ENCODE measurements around the gene ADARB1. TPM values are rescaled to one million over a fixed set of nuclear protein-coding genes. Genes with fewer than 3 reads are reported as not detected.

ADARB1 gene
- total RNA-seq, 2 experiments from 2014 or later, result 27.5 to 28.6 TPM

DNA sequence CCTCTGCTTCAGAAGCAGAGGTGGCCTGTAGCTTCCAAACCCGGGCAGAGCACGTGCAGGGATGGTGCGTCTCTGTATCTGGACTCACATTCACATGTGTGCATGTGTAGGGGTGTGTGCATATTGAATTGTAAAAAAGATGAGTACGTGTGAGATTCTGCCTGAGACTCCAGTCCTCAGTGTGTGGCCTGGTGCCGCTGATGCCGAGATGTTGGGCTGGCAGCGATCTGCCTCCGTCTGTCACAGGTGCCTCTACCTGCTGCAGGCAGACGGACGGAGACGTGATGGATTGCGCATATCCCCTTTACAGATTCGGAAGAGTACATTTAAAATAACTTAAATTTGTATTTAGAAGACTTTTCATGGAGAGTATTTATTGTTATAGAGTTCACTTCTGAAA is 53.6 kb downstream of the ADARB1 start:
- Mint-ChIP-seq H3K36me3 (ENCODE audit: low read depth) (peaks cover 12% of the 10 kb centered on the region), H3K4me1 (ENCODE audit: low read depth) (peaks cover 32% of the 10 kb centered on the region), H3K27me3 (no peaks in the 10 kb centered on the region), H3K27ac (no peak overlapping the region), H3K9me3 (no peaks in the 10 kb centered on the region), H3K4me3 (no peak overlapping the region)
- no peak overlapping the region for H3K4me3 ChIP-seq (ENCODE audit: low read length)
- DNase-seq (no peak), ATAC-seq (ENCODE audit: poor library complexity) (no peak)
- TF ChIP-seq, protein P1, sequence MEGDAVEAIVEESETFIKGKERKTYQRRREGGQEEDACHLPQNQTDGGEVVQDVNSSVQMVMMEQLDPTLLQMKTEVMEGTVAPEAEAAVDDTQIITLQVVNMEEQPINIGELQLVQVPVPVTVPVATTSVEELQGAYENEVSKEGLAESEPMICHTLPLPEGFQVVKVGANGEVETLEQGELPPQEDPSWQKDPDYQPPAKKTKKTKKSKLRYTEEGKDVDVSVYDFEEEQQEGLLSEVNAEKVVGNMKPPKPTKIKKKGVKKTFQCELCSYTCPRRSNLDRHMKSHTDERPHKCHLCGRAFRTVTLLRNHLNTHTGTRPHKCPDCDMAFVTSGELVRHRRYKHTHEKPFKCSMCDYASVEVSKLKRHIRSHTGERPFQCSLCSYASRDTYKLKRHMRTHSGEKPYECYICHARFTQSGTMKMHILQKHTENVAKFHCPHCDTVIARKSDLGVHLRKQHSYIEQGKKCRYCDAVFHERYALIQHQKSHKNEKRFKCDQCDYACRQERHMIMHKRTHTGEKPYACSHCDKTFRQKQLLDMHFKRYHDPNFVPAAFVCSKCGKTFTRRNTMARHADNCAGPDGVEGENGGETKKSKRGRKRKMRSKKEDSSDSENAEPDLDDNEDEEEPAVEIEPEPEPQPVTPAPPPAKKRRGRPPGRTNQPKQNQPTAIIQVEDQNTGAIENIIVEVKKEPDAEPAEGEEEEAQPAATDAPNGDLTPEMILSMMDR (IDR thresholded peaks at IDR 0.05), result no peak
- intact Hi-C loops (cut with DNase I, micrococcal nuclease), result loop anchor here (1.0 to 10.0 kb wide), 3 partner anchors 57 to 623 kb away; no protein-coding TSS in a partner anchor
- no peaks in the 10 kb centered on the region for H3K27me3 ChIP-seq (ENCODE audit: control insufficient read depth in 1 of 2, insufficient read depth in 2 of 2, low read length in 2 of 2)
- ChIA-PET CTCF (interaction anchor here (0.6 to 4.4 kb wide), 21 partner anchors 9 to 300 kb away, joined by 3 to 35 read pairs (median 4); partner anchors contain the start of gene ADARB1), POLR2A (interaction anchor here (0.8 to 1.6 kb wide), 7 partner anchors 49 to 182 kb away, joined by 3 to 9 read pairs (median 4); partner anchors contain the start of gene ADARB1)
- H3K36me3 ChIP-seq (ENCODE audit: insufficient read depth, low read length), result peaks cover 8% of the 10 kb centered on the region
- peaks cover 14% of the 10 kb centered on the region for H3K4me1 ChIP-seq (ENCODE audit: insufficient read depth, low read length)
- H3K27ac ChIP-seq (ENCODE audit: low read depth in 1 of 2, low read length in 2 of 2), result no peak overlapping the region
- H3K9me3 ChIP-seq (ENCODE audit: control insufficient read depth in 1 of 2, insufficient read depth in 1 of 2, low read length in 2 of 2), result no peaks in the 10 kb centered on the region

DNA sequence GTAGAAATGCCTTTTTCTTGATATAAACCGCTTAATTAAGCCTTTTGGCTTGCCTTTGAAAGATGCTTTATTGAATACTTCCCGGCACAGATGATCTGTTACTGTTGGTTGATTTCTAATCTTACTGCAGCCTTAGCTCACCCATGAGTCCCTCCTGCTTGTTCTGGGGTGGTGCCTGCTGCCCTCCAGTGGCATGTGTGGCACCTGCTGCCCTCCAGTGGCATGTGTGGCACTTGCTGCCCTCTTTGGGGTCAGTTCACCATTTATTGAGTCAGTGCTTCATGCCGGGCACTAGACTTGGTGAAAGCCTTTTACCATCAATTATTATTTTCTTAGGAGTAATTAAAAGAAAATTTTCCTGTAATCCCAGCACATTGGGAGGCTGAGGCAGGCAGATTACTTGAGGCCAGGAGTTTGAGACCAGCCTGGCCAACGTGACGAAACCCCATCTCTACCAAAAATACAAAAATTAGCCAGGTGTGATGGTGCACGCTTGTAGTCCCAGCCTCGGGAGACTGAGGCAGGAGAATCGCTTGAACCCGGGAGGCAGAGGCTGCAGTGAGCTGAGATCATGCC is 54.3 kb downstream of the ADARB1 start:
- peaks cover 35% of the 10 kb centered on the region for H3K4me1 Mint-ChIP-seq (ENCODE audit: low read depth)
- no peaks in the 10 kb centered on the region for H3K27me3 Mint-ChIP-seq
- H3K36me3 Mint-ChIP-seq (ENCODE audit: low read depth), result peaks cover 12% of the 10 kb centered on the region
- ATAC-seq (ENCODE audit: poor library complexity) (peak; percentile 100), DNase-seq (peak; percentile 66 to 88 (median 75))
- Histone ChIP-seq H3K4me1 (ENCODE audit: insufficient read depth, low read length) (peaks cover 16% of the 10 kb centered on the region), H3K27ac (ENCODE audit: low read depth in 1 of 2, low read length in 2 of 2) (no peak overlapping the region), H3K4me3 (ENCODE audit: low read length) (no peak overlapping the region), H3K27me3 (ENCODE audit: control insufficient read depth in 1 of 2, insufficient read depth in 2 of 2, low read length in 2 of 2) (no peaks in the 10 kb centered on the region), H3K36me3 (ENCODE audit: insufficient read depth, low read length) (peaks cover 8% of the 10 kb centered on the region), H3K9me3 (ENCODE audit: control insufficient read depth in 1 of 2, insufficient read depth in 1 of 2, low read length in 2 of 2) (no peaks in the 10 kb centered on the region)
- ChIA-PET CTCF (interaction anchor here (0.6 to 4.4 kb wide), 21 partner anchors 9 to 300 kb away, joined by 3 to 35 read pairs (median 4); partner anchors contain the start of gene ADARB1), POLR2A (interaction anchor here (0.8 to 1.6 kb wide), 7 partner anchors 50 to 183 kb away, joined by 3 to 9 read pairs (median 4); partner anchors contain the start of gene ADARB1)
- TF ChIP-seq, protein P1 (IDR thresholded peaks at IDR 0.05), result peak; percentile 98
- H3K4me3 Mint-ChIP-seq, result no peak overlapping the region
- intact Hi-C loops (cut with DNase I, micrococcal nuclease), result loop anchor here (1.0 to 10.0 kb wide), 3 partner anchors 58 to 624 kb away; no protein-coding TSS in a partner anchor
- no peak overlapping the region for H3K27ac Mint-ChIP-seq
- no peaks in the 10 kb centered on the region for H3K9me3 Mint-ChIP-seq

DNA sequence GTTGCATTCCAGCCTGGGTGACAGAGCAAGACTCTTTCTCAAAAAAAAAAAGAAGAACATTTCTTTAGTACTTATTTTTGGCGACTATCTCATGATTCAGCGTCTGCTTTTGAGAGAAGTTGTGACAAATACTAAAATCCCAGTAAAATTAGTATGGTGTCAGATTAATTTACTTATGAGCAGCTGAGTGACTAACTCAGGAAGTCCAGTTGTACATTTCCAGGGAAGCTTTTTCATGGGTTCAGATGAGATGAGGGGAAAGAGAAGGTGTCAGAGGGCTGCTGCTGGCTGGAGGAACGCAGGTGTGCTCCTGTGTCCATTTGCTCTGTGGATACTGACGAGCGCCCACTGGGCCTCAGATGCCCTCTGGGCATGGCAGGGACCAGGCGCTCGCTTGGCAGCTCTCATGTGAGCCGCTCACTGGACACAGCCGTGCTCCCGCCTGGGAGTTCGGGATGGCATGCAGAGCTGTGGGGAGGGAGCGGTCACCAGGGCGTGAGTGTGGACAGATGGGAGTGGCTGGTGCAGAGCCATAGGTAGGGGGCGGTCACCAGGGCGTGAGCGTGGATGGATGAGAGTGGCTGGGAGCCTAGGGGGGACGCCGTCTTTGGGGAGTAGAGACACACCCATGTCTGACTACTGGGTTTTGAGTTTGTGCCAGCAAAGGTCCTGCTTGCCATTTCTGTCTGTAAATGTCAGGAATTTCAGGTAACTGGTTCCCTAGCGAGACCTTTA is 55.0 kb downstream of the ADARB1 start:
- H3K36me3 Mint-ChIP-seq (ENCODE audit: low read depth), result peaks cover 12% of the 10 kb centered on the region
- POLR2A ChIA-PET, result interaction anchor here (1.0 to 1.6 kb wide), 5 partner anchors 50 to 184 kb away, joined by 3 to 9 read pairs (median 4); partner anchors contain the start of gene ADARB1
- H3K27ac ChIP-seq (ENCODE audit: low read depth in 1 of 2, low read length in 2 of 2), result no peak overlapping the region

More for the DNA sequence above, 55.0 kb downstream of the ADARB1 start:
- intact Hi-C loops (cut with DNase I, micrococcal nuclease), result loop anchor here (2.0 to 10.0 kb wide), 2 partner anchors 59 to 625 kb away; no protein-coding TSS in a partner anchor
- H3K4me3 Mint-ChIP-seq, result no peak overlapping the region
- TF ChIP-seq, protein P1 (IDR thresholded peaks at IDR 0.05), result no peak
- H3K27me3 Mint-ChIP-seq, result no peaks in the 10 kb centered on the region
- ATAC-seq (ENCODE audit: poor library complexity), result no peak
- CTCF ChIA-PET, result interaction anchor here (1.0 to 4.4 kb wide), 7 partner anchors 8 to 179 kb away, joined by 3 to 35 read pairs (median 12); no protein-coding TSS in a partner anchor
- Histone ChIP-seq H3K4me1 (ENCODE audit: insufficient read depth, low read length) (peaks cover 16% of the 10 kb centered on the region), H3K36me3 (ENCODE audit: insufficient read depth, low read length) (peaks cover 8% of the 10 kb centered on the region), H3K9me3 (ENCODE audit: control insufficient read depth in 1 of 2, insufficient read depth in 1 of 2, low read length in 2 of 2) (no peaks in the 10 kb centered on the region), H3K27me3 (ENCODE audit: control insufficient read depth in 1 of 2, insufficient read depth in 2 of 2, low read length in 2 of 2) (no peaks in the 10 kb centered on the region), H3K4me3 (ENCODE audit: low read length) (no peak overlapping the region)
- DNase-seq, result no peak
- peaks cover 35% of the 10 kb centered on the region for H3K4me1 Mint-ChIP-seq (ENCODE audit: low read depth)
- no peaks in the 10 kb centered on the region for H3K9me3 Mint-ChIP-seq
- no peak overlapping the region for H3K27ac Mint-ChIP-seq

Measured in CD4-positive, alpha-beta T cell (primary cell).